Peyer's patch (tissue), 4 donors: ENCODE data around the gene SUGT1.
"Not testable (repeated sequence)": the region's sequence is repeated elsewhere in the genome, so short reads cannot be mapped to it uniquely, and the experiment has no call there.

Experiments
- POLR2A ChIP-seq, 2 donors: fragments of 450-650 bp; IDR thresholded peaks; one replicate each; pipeline ENCODE4 v1.5.1; 2017; ENCODE audit warnings: antibody characterized with exemption in 2 of 2, mild to moderate bottlenecking in 2 of 2, moderate library complexity in 2 of 2
- TF ChIP-seq, protein P1 (sequence below), 6 experiments: fragments of 450-650 bp in 4 of 6; fragments of 200-600 bp in 2 of 6; sonication (generic) in 1 of 6; IDR thresholded peaks; one replicate each; pipeline ENCODE4 v1.5.1; 2017 to 2019; ENCODE audit warnings: antibody characterized with exemption in 6 of 6, mild to moderate bottlenecking in 3 of 6, moderate library complexity in 1 of 6

DNA sequence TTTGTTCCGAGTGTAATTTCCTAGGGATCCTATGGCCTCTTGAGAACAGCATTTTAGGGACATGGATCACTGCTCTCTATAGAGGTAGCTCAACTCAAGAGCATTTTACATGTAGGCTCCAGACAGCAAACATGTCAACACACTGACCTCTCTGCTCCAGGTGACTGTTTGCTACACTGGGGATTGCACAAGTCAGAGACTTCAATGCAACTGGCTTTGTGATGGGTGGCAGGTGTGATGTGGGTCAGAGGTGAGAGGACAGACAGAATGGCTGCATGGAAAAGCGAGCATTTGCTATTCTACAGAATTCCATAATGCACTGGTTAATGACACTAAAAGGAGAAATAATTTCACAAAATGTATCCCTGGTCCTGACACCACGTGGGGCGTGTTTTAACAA is 49.3 kb upstream of the SUGT1 start:
- TF ChIP-seq, protein P1, sequence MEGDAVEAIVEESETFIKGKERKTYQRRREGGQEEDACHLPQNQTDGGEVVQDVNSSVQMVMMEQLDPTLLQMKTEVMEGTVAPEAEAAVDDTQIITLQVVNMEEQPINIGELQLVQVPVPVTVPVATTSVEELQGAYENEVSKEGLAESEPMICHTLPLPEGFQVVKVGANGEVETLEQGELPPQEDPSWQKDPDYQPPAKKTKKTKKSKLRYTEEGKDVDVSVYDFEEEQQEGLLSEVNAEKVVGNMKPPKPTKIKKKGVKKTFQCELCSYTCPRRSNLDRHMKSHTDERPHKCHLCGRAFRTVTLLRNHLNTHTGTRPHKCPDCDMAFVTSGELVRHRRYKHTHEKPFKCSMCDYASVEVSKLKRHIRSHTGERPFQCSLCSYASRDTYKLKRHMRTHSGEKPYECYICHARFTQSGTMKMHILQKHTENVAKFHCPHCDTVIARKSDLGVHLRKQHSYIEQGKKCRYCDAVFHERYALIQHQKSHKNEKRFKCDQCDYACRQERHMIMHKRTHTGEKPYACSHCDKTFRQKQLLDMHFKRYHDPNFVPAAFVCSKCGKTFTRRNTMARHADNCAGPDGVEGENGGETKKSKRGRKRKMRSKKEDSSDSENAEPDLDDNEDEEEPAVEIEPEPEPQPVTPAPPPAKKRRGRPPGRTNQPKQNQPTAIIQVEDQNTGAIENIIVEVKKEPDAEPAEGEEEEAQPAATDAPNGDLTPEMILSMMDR (IDR thresholded peaks at IDR 0.05), result not testable (repeated sequence)
- TF ChIP-seq POLR2A (IDR thresholded peaks at IDR 0.05), result not testable (repeated sequence)
